SK-N-MC (cell line): ENCODE results near the gene RAB7A.

Experiments used
- EZH2 ChIP-seq: fragments of 200-600 bp; sonication (generic); IDR thresholded peaks from one replicate; pipeline ENCODE4 v1.6.1; 2017; ENCODE audit warnings: antibody characterized with exemption
- POLR2AphosphoS5 ChIP-seq: IDR thresholded peaks from 2 replicates; pipeline ENCODE4 v1.6.1; 2012; ENCODE audit warnings: mild to moderate bottlenecking, low read depth, low read length, borderline replicate concordance

- TF ChIP-seq POLR2AphosphoS5 = no peak
- no peak for TF ChIP-seq EZH2
These were observed 58.2 kb downstream of the RAB7A start for GRCh38 chr3:128784232-128784631.
